Ishikawa (cell line): Measurements from ENCODE around the gene CMAS.

ENCODE experiments used
- CEBPB ChIP-seq: IDR thresholded peaks from 2 replicates; pipeline ENCODE4 v1.6.1; 2012
- CREB1 ChIP-seq: IDR thresholded peaks from 2 replicates; pipeline ENCODE4 v1.6.1; 2012; ENCODE audit warnings: low read depth
- EGR1 ChIP-seq: IDR thresholded peaks from 2 replicates; pipeline ENCODE4 v1.6.1; 2012
- EP300 ChIP-seq: IDR thresholded peaks from 2 replicates; pipeline ENCODE4 v1.6.1; 2012; ENCODE audit warnings: borderline replicate concordance
- FOXM1 ChIP-seq: IDR thresholded peaks from 2 replicates; pipeline ENCODE4 v1.6.1; 2012; ENCODE audit warnings: low read depth, borderline replicate concordance
- NFIC ChIP-seq: IDR thresholded peaks from 2 replicates; pipeline ENCODE4 v1.6.1; 2012
- RAD21 ChIP-seq: IDR thresholded peaks from 2 replicates; pipeline ENCODE4 v1.6.1; 2012; ENCODE audit warnings: low read depth
- TAF1 ChIP-seq: IDR thresholded peaks from 2 replicates; pipeline ENCODE4 v1.6.1; 2012; ENCODE audit warnings: low read depth, mild to moderate bottlenecking
- TCF12 ChIP-seq: IDR thresholded peaks from 2 replicates; pipeline ENCODE4 v1.6.1; 2012; ENCODE audit warnings: low read depth
- TEAD4 ChIP-seq: IDR thresholded peaks from 2 replicates; pipeline ENCODE4 v1.6.1; 2012
- YY1 ChIP-seq: IDR thresholded peaks from 2 replicates; pipeline ENCODE4 v1.6.1; 2012; ENCODE audit warnings: low read depth
- ZBTB7A ChIP-seq: IDR thresholded peaks from 2 replicates; pipeline ENCODE4 v1.6.1; 2012; ENCODE audit warnings: low read depth
- TF ChIP-seq, protein P1 (sequence below): IDR thresholded peaks from 2 replicates; pipeline ENCODE4 v1.6.1; 2012; ENCODE audit warnings: low read depth, mild to moderate bottlenecking
- TF ChIP-seq, protein P2 (sequence below): IDR thresholded peaks from 2 replicates; pipeline ENCODE4 v1.6.1; 2012
- TF ChIP-seq, protein P3 (sequence below): IDR thresholded peaks from 2 replicates; pipeline ENCODE4 v1.6.1; 2012

CMAS gene

DNA sequence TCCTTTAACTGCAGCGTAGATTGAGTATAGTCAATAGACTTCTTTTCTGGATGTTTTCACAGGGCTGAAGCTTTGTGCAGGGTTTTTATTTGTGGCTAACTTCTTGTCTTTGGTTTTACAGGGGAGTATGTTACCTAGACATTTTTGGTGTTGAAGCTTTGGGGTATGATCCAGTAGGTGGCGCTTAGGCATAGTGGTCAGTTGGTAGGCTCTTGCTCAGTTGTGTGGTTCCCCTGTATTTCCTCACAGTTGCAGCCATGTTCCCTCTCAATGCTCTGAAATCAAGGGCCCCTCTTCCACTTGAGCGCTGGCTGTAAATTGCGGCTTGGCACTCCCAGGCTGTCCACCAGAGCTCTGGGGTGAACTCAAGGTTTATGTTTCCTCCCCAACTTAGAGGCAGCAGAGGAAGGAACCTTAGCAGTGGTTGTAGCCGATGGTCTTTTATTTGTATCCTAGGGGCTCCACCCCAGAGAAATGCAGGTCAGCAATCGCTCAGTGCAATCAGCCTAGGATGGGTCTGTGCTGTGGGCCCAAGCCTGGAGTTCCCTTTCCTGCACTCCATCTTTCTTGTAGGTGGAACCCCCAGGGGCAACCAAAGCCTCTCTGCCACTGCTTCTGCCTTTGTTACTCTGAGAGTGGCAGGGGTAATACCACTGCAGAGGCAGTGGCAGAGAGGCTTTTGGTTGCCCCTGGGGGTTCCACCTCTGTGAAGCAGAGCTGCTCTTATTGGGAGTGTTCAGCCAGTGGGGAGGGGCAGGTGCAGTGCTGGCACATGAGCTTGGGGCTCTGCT is 55.1 kb downstream of the CMAS start:
- TF ChIP-seq TEAD4 (no peak), CEBPB (no peak), RAD21 (peak; percentile 75)

DNA sequence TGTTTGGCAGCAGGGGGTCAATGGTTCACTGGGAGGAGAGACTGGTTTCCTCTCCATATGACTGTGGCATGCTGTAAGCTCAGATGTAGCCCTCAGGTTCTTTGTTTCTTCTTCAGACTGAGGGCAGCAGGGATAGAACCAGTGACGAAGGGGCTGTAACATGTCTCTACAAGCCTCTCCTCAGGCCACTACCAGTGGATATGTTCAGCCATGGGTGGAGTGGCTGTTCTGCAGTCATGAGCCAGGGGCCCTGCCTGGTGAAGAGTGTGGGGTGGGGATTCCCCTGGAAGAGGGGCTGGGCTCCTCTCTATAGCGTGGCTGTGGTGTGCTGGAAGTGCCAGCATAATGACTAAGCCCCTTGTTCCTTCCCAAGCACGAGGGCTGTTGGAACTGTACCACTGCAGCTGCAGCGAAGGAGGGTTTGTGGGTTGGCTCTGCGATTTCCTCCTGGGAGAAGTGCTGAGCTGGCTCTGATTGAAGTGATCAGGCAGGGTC is 55.8 kb downstream of the CMAS start:
- TF ChIP-seq, protein P1, sequence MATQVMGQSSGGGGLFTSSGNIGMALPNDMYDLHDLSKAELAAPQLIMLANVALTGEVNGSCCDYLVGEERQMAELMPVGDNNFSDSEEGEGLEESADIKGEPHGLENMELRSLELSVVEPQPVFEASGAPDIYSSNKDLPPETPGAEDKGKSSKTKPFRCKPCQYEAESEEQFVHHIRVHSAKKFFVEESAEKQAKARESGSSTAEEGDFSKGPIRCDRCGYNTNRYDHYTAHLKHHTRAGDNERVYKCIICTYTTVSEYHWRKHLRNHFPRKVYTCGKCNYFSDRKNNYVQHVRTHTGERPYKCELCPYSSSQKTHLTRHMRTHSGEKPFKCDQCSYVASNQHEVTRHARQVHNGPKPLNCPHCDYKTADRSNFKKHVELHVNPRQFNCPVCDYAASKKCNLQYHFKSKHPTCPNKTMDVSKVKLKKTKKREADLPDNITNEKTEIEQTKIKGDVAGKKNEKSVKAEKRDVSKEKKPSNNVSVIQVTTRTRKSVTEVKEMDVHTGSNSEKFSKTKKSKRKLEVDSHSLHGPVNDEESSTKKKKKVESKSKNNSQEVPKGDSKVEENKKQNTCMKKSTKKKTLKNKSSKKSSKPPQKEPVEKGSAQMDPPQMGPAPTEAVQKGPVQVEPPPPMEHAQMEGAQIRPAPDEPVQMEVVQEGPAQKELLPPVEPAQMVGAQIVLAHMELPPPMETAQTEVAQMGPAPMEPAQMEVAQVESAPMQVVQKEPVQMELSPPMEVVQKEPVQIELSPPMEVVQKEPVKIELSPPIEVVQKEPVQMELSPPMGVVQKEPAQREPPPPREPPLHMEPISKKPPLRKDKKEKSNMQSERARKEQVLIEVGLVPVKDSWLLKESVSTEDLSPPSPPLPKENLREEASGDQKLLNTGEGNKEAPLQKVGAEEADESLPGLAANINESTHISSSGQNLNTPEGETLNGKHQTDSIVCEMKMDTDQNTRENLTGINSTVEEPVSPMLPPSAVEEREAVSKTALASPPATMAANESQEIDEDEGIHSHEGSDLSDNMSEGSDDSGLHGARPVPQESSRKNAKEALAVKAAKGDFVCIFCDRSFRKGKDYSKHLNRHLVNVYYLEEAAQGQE = no peak
- no peak for TF ChIP-seq EP300
- no peak for TF ChIP-seq YY1
- no peak for TF ChIP-seq NFIC
- TF ChIP-seq FOXM1 = no peak
- TF ChIP-seq CEBPB = no peak
- TF ChIP-seq EGR1 = no peak
- no peak for TF ChIP-seq CREB1
- TF ChIP-seq TAF1 = no peak
- no peak for TF ChIP-seq TEAD4
- TF ChIP-seq RAD21 = no peak
- TF ChIP-seq, protein P2, sequence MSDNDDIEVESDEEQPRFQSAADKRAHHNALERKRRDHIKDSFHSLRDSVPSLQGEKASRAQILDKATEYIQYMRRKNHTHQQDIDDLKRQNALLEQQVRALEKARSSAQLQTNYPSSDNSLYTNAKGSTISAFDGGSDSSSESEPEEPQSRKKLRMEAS = no peak
- TF ChIP-seq ZBTB7A = no peak
- TF ChIP-seq, protein P3, sequence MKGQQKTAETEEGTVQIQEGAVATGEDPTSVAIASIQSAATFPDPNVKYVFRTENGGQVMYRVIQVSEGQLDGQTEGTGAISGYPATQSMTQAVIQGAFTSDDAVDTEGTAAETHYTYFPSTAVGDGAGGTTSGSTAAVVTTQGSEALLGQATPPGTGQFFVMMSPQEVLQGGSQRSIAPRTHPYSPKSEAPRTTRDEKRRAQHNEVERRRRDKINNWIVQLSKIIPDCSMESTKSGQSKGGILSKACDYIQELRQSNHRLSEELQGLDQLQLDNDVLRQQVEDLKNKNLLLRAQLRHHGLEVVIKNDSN = no peak
- no peak for TF ChIP-seq TCF12

DNA sequence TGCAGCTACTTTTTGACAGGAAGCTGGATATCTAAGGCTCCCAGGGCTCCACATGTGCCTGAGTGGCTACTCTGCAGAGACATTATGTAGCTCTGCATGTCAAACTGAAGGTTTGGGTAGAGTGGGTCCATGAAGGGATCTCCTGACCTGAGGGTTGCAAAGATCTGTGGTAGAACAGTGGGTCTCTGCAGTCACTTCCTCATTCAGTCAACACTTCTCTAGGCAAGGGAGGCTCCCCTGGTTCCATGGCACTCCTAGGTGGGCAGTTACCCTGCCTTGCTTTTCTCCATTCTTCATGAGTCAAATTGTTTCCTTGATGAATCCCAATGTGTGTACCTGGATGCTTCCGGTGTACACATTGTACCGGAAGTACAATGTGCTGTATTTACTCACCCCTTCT is 57.4 kb downstream of the CMAS start:
- TF ChIP-seq, protein P1 = no peak
- TF ChIP-seq TCF12 (no peak), TAF1 (no peak), ZBTB7A (no peak), YY1 (no peak), RAD21 (no peak), NFIC (no peak), FOXM1 (no peak)
- TF ChIP-seq, protein P2 = no peak
- TF ChIP-seq, protein P3 = no peak

DNA sequence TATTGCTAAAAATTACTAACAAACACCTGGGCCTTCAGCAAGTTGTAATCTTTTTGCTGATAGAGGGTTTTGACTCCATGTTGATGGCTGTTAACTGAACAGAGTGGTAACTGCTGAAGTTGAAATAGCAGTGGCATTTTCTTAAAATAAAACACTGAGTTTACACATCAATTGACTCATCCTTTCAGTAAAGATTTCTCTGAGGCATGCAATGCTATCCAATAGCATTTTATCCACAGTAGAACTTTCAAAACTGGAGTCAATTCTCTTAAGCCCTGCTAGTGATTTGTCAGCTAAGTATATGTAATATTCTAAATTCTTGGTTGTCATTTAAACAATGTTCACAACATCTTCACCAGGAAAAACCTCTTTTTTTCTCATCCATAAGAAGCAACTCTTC is 59.5 kb downstream of the CMAS start:
- no peak for TF ChIP-seq CREB1
- TF ChIP-seq EP300 = no peak
- TF ChIP-seq RAD21 = no peak
- TF ChIP-seq CEBPB = no peak
- TF ChIP-seq, protein P3 = no peak
- TF ChIP-seq FOXM1 = no peak
- no peak for TF ChIP-seq TAF1

DNA sequence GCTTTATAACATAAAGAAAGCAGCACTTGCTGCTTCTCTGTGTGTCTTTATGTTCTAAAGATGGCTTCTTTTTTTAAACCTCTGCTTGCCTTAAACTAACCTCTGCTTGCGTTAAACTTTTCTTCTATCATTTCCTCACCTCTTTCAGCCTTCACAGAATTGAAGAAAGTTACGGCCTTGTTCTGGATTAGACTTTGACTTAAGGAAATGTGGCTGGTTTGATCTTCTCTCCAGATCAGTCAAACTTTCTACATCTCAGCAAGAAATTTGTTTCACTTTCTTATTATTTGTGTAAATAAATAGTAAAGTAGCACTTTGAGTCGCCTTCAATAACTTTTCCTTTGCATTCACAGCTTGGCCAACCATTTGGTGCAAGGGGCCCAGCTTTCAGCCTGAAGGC is 64.2 kb downstream of the CMAS start:
- TF ChIP-seq EP300 = no peak
- no peak for TF ChIP-seq TAF1
